ENCODE measurements around the gene TIAM2. TPM values are rescaled to one million over a fixed set of nuclear protein-coding genes. Genes with fewer than 3 reads are reported as not detected.

Gene TIAM2
- total RNA-seq, 2 donors from 2014 or later: 3.1 to 6.6 TPM

- Histone ChIP-seq H3K4me3 (no peak overlapping the region), H3K36me3 (replicated peaks in 1 of 2; ENCODE audit: insufficient read depth in 1 of 2, low read depth in 2 of 2) (no peaks in the 10 kb centered on the region), H3K9me3 (no peaks in the 10 kb centered on the region), H3K4me1 (no peaks in the 10 kb centered on the region), H3K27ac (no peak overlapping the region), H3K27me3 (no peaks in the 10 kb centered on the region)
- DNase-seq (no peak), ATAC-seq (no peak)
- TF ChIP-seq CTCF (IDR thresholded peaks at IDR 0.05): no peak
- TF ChIP-seq POLR2A (IDR thresholded peaks at IDR 0.05): no peak
- 85 to 98% methylated on average over 5 of the region's 5 CpGs for WGBS, 2 donors
- intact Hi-C loops (cut with DNase I): no loop called here
Observed at GRCh38 chr6:155247618-155248007, 252.5 kb downstream of the TIAM2 start.

GRCh38 chr6:155248008-155249001 lies 253.2 kb downstream of the TIAM2 start:
- Histone ChIP-seq H3K27ac (no peak overlapping the region), H3K27me3 (no peaks in the 10 kb centered on the region), H3K36me3 (replicated peaks in 1 of 2; ENCODE audit: insufficient read depth in 1 of 2, low read depth in 2 of 2) (no peaks in the 10 kb centered on the region), H3K4me1 (no peaks in the 10 kb centered on the region), H3K4me3 (no peak overlapping the region), H3K9me3 (no peaks in the 10 kb centered on the region)
- 79 to 84% methylated on average over 29 of the region's 30 CpGs for WGBS, 2 donors
- DNase-seq (peak in 3 of 4 donors; percentile 27 to 46 (median 29)), ATAC-seq (peak; percentile 27)
- no peak for TF ChIP-seq POLR2A (IDR thresholded peaks at IDR 0.05)
- TF ChIP-seq CTCF (IDR thresholded peaks at IDR 0.05): peak in 5 of 7 experiments; percentile 29 to 53 (median 38)
- intact Hi-C loops (cut with DNase I): no loop called here

GRCh38 chr6:155250701-155251381 lies 255.7 kb downstream of the TIAM2 start:
- no peak for DNase-seq
- intact Hi-C loops (cut with DNase I): no loop called here
- ATAC-seq: no peak
- WGBS, 2 donors: 88 to 91% methylated on average over 10 of the region's 10 CpGs
- no peaks in the 10 kb centered on the region for H3K36me3 ChIP-seq (replicated peaks in 1 of 2; ENCODE audit: insufficient read depth in 1 of 2, low read depth in 2 of 2)
- TF ChIP-seq CTCF (IDR thresholded peaks at IDR 0.05) (no peak), POLR2A (IDR thresholded peaks at IDR 0.05) (no peak)
- no peaks in the 10 kb centered on the region for H3K9me3 ChIP-seq
- H3K27ac ChIP-seq: no peak overlapping the region
- no peaks in the 10 kb centered on the region for H3K4me1 ChIP-seq
- no peak overlapping the region for H3K4me3 ChIP-seq
- no peaks in the 10 kb centered on the region for H3K27me3 ChIP-seq

GRCh38 chr6:155252581-155252980 lies 257.5 kb downstream of the TIAM2 start:
- intact Hi-C loops (cut with DNase I): no loop called here
- Histone ChIP-seq H3K4me1 (no peaks in the 10 kb centered on the region), H3K36me3 (replicated peaks in 1 of 2; ENCODE audit: insufficient read depth in 1 of 2, low read depth in 2 of 2) (no peaks in the 10 kb centered on the region), H3K9me3 (no peaks in the 10 kb centered on the region), H3K4me3 (no peak overlapping the region), H3K27ac (no peak overlapping the region), H3K27me3 (no peaks in the 10 kb centered on the region)
- TF ChIP-seq CTCF (IDR thresholded peaks at IDR 0.05) (no peak), POLR2A (IDR thresholded peaks at IDR 0.05) (no peak)
- ATAC-seq (no peak), DNase-seq (no peak)
- 91% methylated on average over 8 of the region's 8 CpGs for WGBS, 2 donors
